Hindlimb muscle (tissue), 1 donor: Measurements from ENCODE around the gene PCDHA13. TPM values are rescaled to one million over a fixed set of nuclear protein-coding genes. Genes with fewer than 3 reads are reported as not detected.
"Not testable (repeated sequence)": the region's sequence is repeated elsewhere in the genome, so short reads cannot be mapped to it uniquely, and the experiment has no call there.

Source experiments
- DNase-seq: peaks from one replicate; pipeline ENCODE4 v3.0.0-alpha.2; 2013
- polyA plus RNA-seq: library from polyadenylated mRNA; unstranded; fragments of 120-200 nt; gene quantifications from one replicate; pipeline ENCODE4 v1.2.1, GENCODE V29; 2013; ENCODE audit not compliant: insufficient read length

The PCDHA13 gene
- polyA plus RNA-seq, 1 donor = 0.21 TPM

- peak; percentile 2 for DNase-seq
Measured at GRCh38 chr5:140868721-140869554, 13.0 kb upstream of the PCDHA13 start, which contains the start of gene PCDHA11. Gene PCDHA11 (plus strand): TSS chr5:140868957. CDS start chr5:140869104, 147 bp downstream.

GRCh38 chr5:140869555-140869886 is 12.4 kb upstream of the PCDHA13 start:
- DNase-seq = no peak

GRCh38 chr5:140870221-140871201 is 11.4 kb upstream of the PCDHA13 start:
- no peak for DNase-seq

GRCh38 chr5:140875085-140876065 is 6.5 kb upstream of the PCDHA13 start, which contains the start of gene PCDHA12:
Gene PCDHA12 (plus strand): TSS chr5:140875308. CDS start chr5:140875473, 165 bp downstream.
- no peak for DNase-seq

- not testable (repeated sequence) for DNase-seq
Measured at GRCh38 chr5:140876541-140877261, 5.2 kb upstream of the PCDHA13 start.

- DNase-seq = no peak
Measured at GRCh38 chr5:140877262-140877581, 4.7 kb upstream of the PCDHA13 start.

GRCh38 chr5:140882591-140882899 is 621 bp downstream of the PCDHA13 start:
- no peak for DNase-seq

GRCh38 chr5:140883373-140883772 is 1.4 kb downstream of the PCDHA13 start:
- DNase-seq = no peak

GRCh38 chr5:140883927-140884697 is 2.2 kb downstream of the PCDHA13 start:
- no peak for DNase-seq

- DNase-seq = no peak
Measured at GRCh38 chr5:140916325-140916724, 34.4 kb downstream of the PCDHA13 start.

- no peak for DNase-seq
Measured at GRCh38 chr5:140923601-140924000, 41.7 kb downstream of the PCDHA13 start.

- no peak for DNase-seq
Measured at GRCh38 chr5:140925806-140926442, 44.0 kb downstream of the PCDHA13 start, which contains the start of gene PCDHAC1. Gene PCDHAC1 (plus strand): TSS chr5:140926299. CDS start chr5:140926893, 594 bp downstream.

- DNase-seq = peak; percentile 63
Measured at GRCh38 chr5:140926443-140927227, 44.7 kb downstream of the PCDHA13 start.

GRCh38 chr5:140927228-140927573 is 45.3 kb downstream of the PCDHA13 start:
- no peak for DNase-seq

Other genes starting within 250 kb of the PCDHA13 start
- 30.9 TPM for gene CD14, start 248.9 kb upstream of the PCDHA13 start, polyA plus RNA-seq
- 11.0 TPM for gene TMCO6, start 242.7 kb upstream of the PCDHA13 start, polyA plus RNA-seq
- 57.7 TPM for gene NDUFA2, start 234.5 kb upstream of the PCDHA13 start, polyA plus RNA-seq
- gene IK, start 234.3 kb upstream of the PCDHA13 start, polyA plus RNA-seq = 104 TPM
- 14.3 TPM for gene WDR55, start 217.2 kb upstream of the PCDHA13 start, polyA plus RNA-seq
- not detected for gene DND1, start 208.5 kb upstream of the PCDHA13 start, polyA plus RNA-seq
- 53.2 TPM for gene HARS1, start 190.8 kb upstream of the PCDHA13 start, polyA plus RNA-seq
- 24.7 TPM for gene HARS2, start 190.7 kb upstream of the PCDHA13 start, polyA plus RNA-seq
- 72.8 TPM for gene ZMAT2, start 181.7 kb upstream of the PCDHA13 start, polyA plus RNA-seq
- not detected for gene PCDHA1, start 96.0 kb upstream of the PCDHA13 start, polyA plus RNA-seq
- 0.06 TPM for gene PCDHA2, start 87.3 kb upstream of the PCDHA13 start, polyA plus RNA-seq
- 0.18 TPM for gene PCDHA3, start 81.1 kb upstream of the PCDHA13 start, polyA plus RNA-seq
- gene PCDHA4, start 75.1 kb upstream of the PCDHA13 start, polyA plus RNA-seq = 0.12 TPM
- gene PCDHA5, start 60.5 kb upstream of the PCDHA13 start, polyA plus RNA-seq = not detected
- gene PCDHA6, start 54.2 kb upstream of the PCDHA13 start, polyA plus RNA-seq = not detected
- 0.19 TPM for gene PCDHA7, start 47.9 kb upstream of the PCDHA13 start, polyA plus RNA-seq
- not detected for gene PCDHA8, start 40.9 kb upstream of the PCDHA13 start, polyA plus RNA-seq
- gene PCDHA9, start 33.7 kb upstream of the PCDHA13 start, polyA plus RNA-seq = not detected
- 0.25 TPM for gene PCDHA10, start 26.2 kb upstream of the PCDHA13 start, polyA plus RNA-seq
- 0.30 TPM for gene PCDHA11, start 13.2 kb upstream of the PCDHA13 start, polyA plus RNA-seq
- gene PCDHA12, start 6.8 kb upstream of the PCDHA13 start, polyA plus RNA-seq = 0.06 TPM
- gene PCDHAC1, start 44.2 kb downstream of the PCDHA13 start, polyA plus RNA-seq = 0.22 TPM
- gene PCDHAC2, start 84.4 kb downstream of the PCDHA13 start, polyA plus RNA-seq = 2.0 TPM
- 0.14 TPM for gene PCDHB1, start 169.2 kb downstream of the PCDHA13 start, polyA plus RNA-seq
- 4.4 TPM for gene PCDHB2, start 212.5 kb downstream of the PCDHA13 start, polyA plus RNA-seq
- 2.6 TPM for gene PCDHB3, start 218.3 kb downstream of the PCDHA13 start, polyA plus RNA-seq
- gene PCDHB4, start 239.7 kb downstream of the PCDHA13 start, polyA plus RNA-seq = 3.1 TPM